ENCODE data around the gene CDH20. TPM values are rescaled to one million over a fixed set of nuclear protein-coding genes. Genes with fewer than 3 reads are reported as not detected.

The CDH20 gene
- total RNA-seq, 3 donors from 2014 or later: not detected

DNA sequence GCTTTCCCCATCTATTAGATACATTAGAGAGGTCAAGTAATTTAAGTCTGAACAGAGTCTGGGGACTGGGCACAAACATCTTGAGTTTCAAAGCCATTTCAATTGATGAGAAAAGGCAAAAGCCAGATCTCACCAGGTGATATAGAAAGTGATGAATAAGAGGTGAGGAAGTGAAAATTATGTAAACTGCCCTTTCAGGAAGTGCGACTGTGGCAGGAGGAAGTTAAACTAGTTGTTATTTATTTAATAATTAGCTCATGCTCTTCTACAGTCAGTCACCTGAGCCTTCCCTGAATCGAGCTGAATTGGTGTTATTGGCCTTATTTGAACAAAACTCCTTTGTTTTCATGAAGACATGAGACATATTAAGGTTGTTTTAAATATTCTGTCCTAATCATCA lies 115.1 kb downstream of the CDH20 start:
- H3K9me3 ChIP-seq: no peaks in the 10 kb centered on the region
- TF ChIP-seq CTCF (IDR thresholded peaks at IDR 0.05): no peak
- no peak overlapping the region for H3K4me3 ChIP-seq
- intact Hi-C loops (cut with DNase I, micrococcal nuclease): no loop called here
- DNase-seq: no peak
- no peaks in the 10 kb centered on the region for H3K4me1 ChIP-seq (ENCODE audit: low read depth)
- no peaks in the 10 kb centered on the region for H3K36me3 ChIP-seq (ENCODE audit: low read depth)
- no peak for ATAC-seq

DNA sequence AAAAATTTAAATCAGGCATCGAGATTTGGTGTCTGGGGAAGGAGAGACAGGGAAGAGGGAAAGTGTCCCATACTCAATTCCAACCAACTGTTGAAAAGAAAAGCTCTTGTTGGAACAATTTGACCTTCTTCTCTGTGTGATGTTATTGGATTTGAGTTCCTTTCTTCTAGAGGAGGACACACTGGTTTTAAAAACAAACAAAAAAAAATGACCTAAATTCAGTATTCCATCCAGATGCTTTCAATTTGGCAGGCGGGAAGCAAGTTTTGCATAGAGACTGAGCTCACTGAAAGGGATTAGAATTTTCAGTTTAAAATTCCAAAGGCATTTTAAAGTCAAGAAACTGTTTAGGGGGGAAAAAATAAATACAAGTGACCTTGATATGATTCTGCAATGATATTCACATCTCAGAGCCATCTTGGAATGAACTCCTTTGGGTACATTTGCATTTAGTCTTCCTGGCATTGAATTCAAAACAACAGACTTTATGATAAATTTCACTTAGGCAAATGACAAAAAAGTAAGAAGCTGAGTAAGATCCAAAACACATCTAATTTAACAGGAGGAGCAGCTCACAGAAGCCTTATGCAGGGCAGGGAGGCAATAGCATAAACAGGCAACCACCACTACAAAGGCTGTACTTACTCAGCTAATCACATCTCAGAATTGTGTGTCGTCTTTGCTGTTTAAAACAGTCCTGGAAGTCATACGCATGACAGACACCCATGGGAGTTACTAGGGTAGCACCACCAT lies 126.8 kb downstream of the CDH20 start:
- Histone ChIP-seq H3K36me3 (ENCODE audit: low read depth) (no peaks in the 10 kb centered on the region), H3K9me3 (no peaks in the 10 kb centered on the region), H3K4me3 (no peak overlapping the region), H3K4me1 (ENCODE audit: low read depth) (no peaks in the 10 kb centered on the region)
- intact Hi-C loops (cut with DNase I, micrococcal nuclease): no loop called here
- DNase-seq: no peak
- no peak for TF ChIP-seq CTCF (IDR thresholded peaks at IDR 0.05)
- ATAC-seq: no peak

GRCh38 chr18:61464551-61465142 lies 131.4 kb downstream of the CDH20 start:
- no peak for DNase-seq
- no peak for ATAC-seq
- no peak overlapping the region for H3K4me3 ChIP-seq
- H3K36me3 ChIP-seq (ENCODE audit: low read depth): no peaks in the 10 kb centered on the region
- no peaks in the 10 kb centered on the region for H3K4me1 ChIP-seq (ENCODE audit: low read depth)
- intact Hi-C loops (cut with DNase I, micrococcal nuclease): no loop called here
- TF ChIP-seq CTCF (IDR thresholded peaks at IDR 0.05): no peak
- H3K9me3 ChIP-seq: no peaks in the 10 kb centered on the region

- Histone ChIP-seq H3K4me1 (ENCODE audit: low read depth) (no peaks in the 10 kb centered on the region), H3K36me3 (ENCODE audit: low read depth) (no peaks in the 10 kb centered on the region), H3K9me3 (no peaks in the 10 kb centered on the region), H3K4me3 (no peak overlapping the region)
- DNase-seq: no peak
- intact Hi-C loops (cut with DNase I, micrococcal nuclease): no loop called here
- no peak for ATAC-seq
- TF ChIP-seq CTCF (IDR thresholded peaks at IDR 0.05): no peak
These were observed 133.5 kb downstream of the CDH20 start for GRCh38 chr18:61466736-61467135.

DNA sequence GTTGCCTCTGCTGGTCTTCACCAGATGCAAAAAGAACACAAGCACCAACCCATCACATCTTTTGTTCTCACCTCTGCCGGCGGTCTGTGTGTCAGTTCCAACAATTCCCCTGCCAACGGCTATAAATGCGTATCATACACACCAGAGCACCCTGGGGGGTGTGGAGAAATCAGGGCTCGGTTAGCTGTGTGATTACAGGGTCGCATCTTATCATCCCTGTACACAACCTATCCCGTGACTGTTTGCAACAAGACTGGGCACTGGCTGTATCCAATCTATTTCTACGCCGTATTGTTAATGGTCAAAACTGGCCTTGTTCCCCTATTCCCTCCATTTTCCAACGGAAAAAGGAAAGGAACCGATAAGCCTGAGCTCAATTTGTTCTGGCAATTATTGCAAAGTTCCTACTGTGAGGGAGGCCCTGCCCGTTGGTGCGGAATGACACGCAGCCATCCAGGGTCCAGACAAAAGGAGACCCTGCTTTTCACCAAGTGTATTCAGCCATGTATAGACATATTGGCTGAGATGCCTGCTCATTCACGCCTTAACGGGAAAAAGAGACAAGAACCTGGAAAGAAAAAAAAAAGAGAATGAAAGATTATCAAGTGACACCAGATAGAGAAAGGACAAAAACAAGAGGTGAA lies 136.9 kb downstream of the CDH20 start:
- H3K4me3 ChIP-seq: no peak overlapping the region
- intact Hi-C loops (cut with DNase I, micrococcal nuclease): no loop called here
- no peaks in the 10 kb centered on the region for H3K9me3 ChIP-seq
- H3K4me1 ChIP-seq (ENCODE audit: low read depth): no peaks in the 10 kb centered on the region
- DNase-seq (no peak), ATAC-seq (no peak)
- no peak for TF ChIP-seq CTCF (IDR thresholded peaks at IDR 0.05)
- no peaks in the 10 kb centered on the region for H3K36me3 ChIP-seq (ENCODE audit: low read depth)
